ENCODE data around the gene MAGI2.

MAGI2 gene

GRCh38 chr7:78712111-78712510, 741.4 kb downstream of the MAGI2 start:
- Histone ChIP-seq H3K9me3 (no peaks in the 10 kb centered on the region), H3K36me3 (no peaks in the 10 kb centered on the region), H3K27me3 (no peaks in the 10 kb centered on the region), H3K27ac (no peak overlapping the region), H3K4me1 (ENCODE audit: control insufficient read depth in 1 of 2, insufficient read depth in 1 of 2, low read depth in 1 of 2, low read length in 1 of 2) (no peaks in the 10 kb centered on the region), H3K4me3 (ENCODE audit: low read depth in 1 of 2, low read length in 1 of 2) (no peak overlapping the region)
- TF ChIP-seq CTCF (IDR thresholded peaks at IDR 0.05): no peak

DNA sequence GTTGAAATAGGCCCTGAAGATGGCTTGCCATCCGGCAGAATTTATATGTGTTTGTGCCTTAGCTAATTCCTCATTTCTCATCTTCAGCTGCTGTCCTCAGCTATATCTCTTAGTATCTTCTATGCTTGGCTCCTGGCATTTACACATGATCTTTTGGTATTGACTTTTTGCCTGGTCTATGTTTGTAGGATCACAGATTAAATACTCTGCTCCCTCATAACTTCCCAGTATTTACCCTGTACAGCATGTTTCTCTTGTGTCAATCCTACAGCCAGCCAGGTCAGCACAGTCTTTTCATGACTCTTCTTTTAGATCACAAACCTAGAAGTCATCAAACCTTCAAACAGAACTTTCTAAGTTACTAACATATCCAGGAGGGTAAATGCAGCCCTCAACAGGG, 743.8 kb downstream of the MAGI2 start:
- no peaks in the 10 kb centered on the region for H3K4me1 ChIP-seq (ENCODE audit: control insufficient read depth in 1 of 2, insufficient read depth in 1 of 2, low read depth in 1 of 2, low read length in 1 of 2)
- no peak for TF ChIP-seq CTCF (IDR thresholded peaks at IDR 0.05)
- H3K27ac ChIP-seq: no peak overlapping the region
- H3K27me3 ChIP-seq: no peaks in the 10 kb centered on the region
- H3K4me3 ChIP-seq (ENCODE audit: low read depth in 1 of 2, low read length in 1 of 2): no peak overlapping the region
- H3K36me3 ChIP-seq: no peaks in the 10 kb centered on the region
- no peaks in the 10 kb centered on the region for H3K9me3 ChIP-seq

DNA sequence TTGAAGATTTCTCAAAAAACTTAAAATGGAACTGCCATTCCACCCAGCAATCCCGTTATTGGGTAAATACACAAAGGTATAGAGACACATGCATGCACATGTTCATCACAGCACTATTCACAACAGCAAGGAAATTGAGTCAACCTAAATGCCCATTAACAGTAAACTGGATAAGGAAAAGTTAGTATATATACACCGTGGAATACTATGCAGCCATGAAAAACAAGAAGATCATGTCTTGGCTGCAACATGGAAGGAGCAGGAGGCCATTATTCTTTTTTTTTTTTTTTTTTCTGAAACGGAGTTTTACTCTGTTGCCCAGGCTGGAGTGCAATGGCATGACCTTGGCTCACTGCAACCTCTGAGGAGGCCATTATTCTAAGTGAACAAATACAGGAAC, 749.0 kb downstream of the MAGI2 start:
- H3K27me3 ChIP-seq: no peaks in the 10 kb centered on the region
- no peak overlapping the region for H3K4me3 ChIP-seq (ENCODE audit: low read depth in 1 of 2, low read length in 1 of 2)
- no peaks in the 10 kb centered on the region for H3K9me3 ChIP-seq
- H3K36me3 ChIP-seq: no peaks in the 10 kb centered on the region
- TF ChIP-seq CTCF (IDR thresholded peaks at IDR 0.05): no peak
- no peak overlapping the region for H3K27ac ChIP-seq
- no peaks in the 10 kb centered on the region for H3K4me1 ChIP-seq (ENCODE audit: control insufficient read depth in 1 of 2, insufficient read depth in 1 of 2, low read depth in 1 of 2, low read length in 1 of 2)

GRCh38 chr7:78703391-78703790, 750.1 kb downstream of the MAGI2 start:
- Histone ChIP-seq H3K36me3 (no peaks in the 10 kb centered on the region), H3K4me1 (ENCODE audit: control insufficient read depth in 1 of 2, insufficient read depth in 1 of 2, low read depth in 1 of 2, low read length in 1 of 2) (no peaks in the 10 kb centered on the region), H3K27ac (no peak overlapping the region), H3K4me3 (ENCODE audit: low read depth in 1 of 2, low read length in 1 of 2) (no peak overlapping the region), H3K27me3 (no peaks in the 10 kb centered on the region), H3K9me3 (no peaks in the 10 kb centered on the region)
- no peak for TF ChIP-seq CTCF (IDR thresholded peaks at IDR 0.05)

- TF ChIP-seq CTCF (IDR thresholded peaks at IDR 0.05): no peak
- H3K9me3 ChIP-seq: no peaks in the 10 kb centered on the region
- H3K4me3 ChIP-seq (ENCODE audit: low read depth in 1 of 2, low read length in 1 of 2): no peak overlapping the region
- no peaks in the 10 kb centered on the region for H3K27me3 ChIP-seq
- no peak overlapping the region for H3K27ac ChIP-seq
- H3K4me1 ChIP-seq (ENCODE audit: control insufficient read depth in 1 of 2, insufficient read depth in 1 of 2, low read depth in 1 of 2, low read length in 1 of 2): no peaks in the 10 kb centered on the region
- no peaks in the 10 kb centered on the region for H3K36me3 ChIP-seq
Measured at GRCh38 chr7:78702770-78703169, 750.7 kb downstream of the MAGI2 start.

GRCh38 chr7:78695826-78696225, 757.6 kb downstream of the MAGI2 start:
- H3K27me3 ChIP-seq: no peaks in the 10 kb centered on the region
- H3K36me3 ChIP-seq: no peaks in the 10 kb centered on the region
- H3K4me3 ChIP-seq (ENCODE audit: low read depth in 1 of 2, low read length in 1 of 2): no peak overlapping the region
- no peaks in the 10 kb centered on the region for H3K4me1 ChIP-seq (ENCODE audit: control insufficient read depth in 1 of 2, insufficient read depth in 1 of 2, low read depth in 1 of 2, low read length in 1 of 2)
- TF ChIP-seq CTCF (IDR thresholded peaks at IDR 0.05): no peak
- no peak overlapping the region for H3K27ac ChIP-seq
- H3K9me3 ChIP-seq: no peaks in the 10 kb centered on the region

Data from neutrophil (primary cell).